Measurements from ENCODE around the gene WNT3.
"Not testable (repeated sequence)": the region's sequence is repeated elsewhere in the genome, so short reads cannot be mapped to it uniquely, and the experiment has no call there.

The WNT3 gene

GRCh38 chr17:46818316-46818928 lies at the start of gene WNT3:
Gene WNT3, minus strand, starts transcription at chr17:46818692. Its CDS starts 95 bp downstream, at chr17:46818597.
- DNase-seq (ENCODE audit: low spot score) = peak; percentile 30

GRCh38 chr17:46866747-46867146 lies 48.3 kb upstream of the WNT3 start:
- DNase-seq (ENCODE audit: low spot score) = no peak

- DNase-seq (ENCODE audit: low spot score) = no peak
These were observed 47.8 kb upstream of the WNT3 start for GRCh38 chr17:46866325-46866724.

- peak; percentile 21 for DNase-seq (ENCODE audit: low spot score)
These were observed 46.6 kb upstream of the WNT3 start for GRCh38 chr17:46865100-46865499.

- DNase-seq (ENCODE audit: low spot score) = no peak
These were observed 45.1 kb upstream of the WNT3 start for GRCh38 chr17:46863383-46864121.

GRCh38 chr17:46862949-46863348 lies 44.5 kb upstream of the WNT3 start:
- DNase-seq (ENCODE audit: low spot score) = no peak

- DNase-seq (ENCODE audit: low spot score) = no peak
These were observed 41.5 kb upstream of the WNT3 start for GRCh38 chr17:46859996-46860395.

- no peak for DNase-seq (ENCODE audit: low spot score)
These were observed 39.1 kb upstream of the WNT3 start for GRCh38 chr17:46857600-46857999.

GRCh38 chr17:46854948-46855347 lies 36.5 kb upstream of the WNT3 start:
- no peak for DNase-seq (ENCODE audit: low spot score)

GRCh38 chr17:46854515-46854914 lies 36.0 kb upstream of the WNT3 start:
- no peak for DNase-seq (ENCODE audit: low spot score)

GRCh38 chr17:46853896-46854444 lies 35.5 kb upstream of the WNT3 start:
- no peak for DNase-seq (ENCODE audit: low spot score)

- no peak for DNase-seq (ENCODE audit: low spot score)
These were observed 32.7 kb upstream of the WNT3 start, which contains the start of gene WNT9B for GRCh38 chr17:46851029-46851741. Gene WNT9B, plus strand, starts transcription at chr17:46851583. Its CDS starts 56 bp downstream, at chr17:46851639.

GRCh38 chr17:46850688-46851028 lies 32.2 kb upstream of the WNT3 start:
- no peak for DNase-seq (ENCODE audit: low spot score)

- DNase-seq (ENCODE audit: low spot score) = no peak
These were observed 30.0 kb upstream of the WNT3 start for GRCh38 chr17:46848534-46848933.

- no peak for DNase-seq (ENCODE audit: low spot score)
These were observed 29.0 kb upstream of the WNT3 start for GRCh38 chr17:46847204-46848191.

- DNase-seq (ENCODE audit: low spot score) = peak; percentile 51
These were observed 24.3 kb upstream of the WNT3 start for GRCh38 chr17:46842835-46843234.

GRCh38 chr17:46841561-46842379 lies 23.3 kb upstream of the WNT3 start:
- no peak for DNase-seq (ENCODE audit: low spot score)

- DNase-seq (ENCODE audit: low spot score) = not testable (repeated sequence)
These were observed 22.1 kb upstream of the WNT3 start for GRCh38 chr17:46840596-46840995.

- DNase-seq (ENCODE audit: low spot score) = no peak
These were observed 20.7 kb upstream of the WNT3 start for GRCh38 chr17:46839211-46839610.

- DNase-seq (ENCODE audit: low spot score) = no peak
These were observed 19.0 kb upstream of the WNT3 start for GRCh38 chr17:46837521-46837920.

GRCh38 chr17:46836500-46836899 lies 18.0 kb upstream of the WNT3 start:
- DNase-seq (ENCODE audit: low spot score) = no peak
